VCaP (cell line): ENCODE measurements around the gene CENPN.

Source experiments
- H3K27ac ChIP-seq: fragments of 450-650 bp; 2 replicates; pipeline ENCODE4 v1.5.1; 2017
- TF ChIP-seq, protein P1 (sequence below): fragments of 450-650 bp; conservative IDR thresholded peaks from 2 replicates; pipeline ENCODE4 v1.5.1; 2017; ENCODE audit warnings: mild to moderate bottlenecking, moderate library complexity

Gene CENPN

DNA sequence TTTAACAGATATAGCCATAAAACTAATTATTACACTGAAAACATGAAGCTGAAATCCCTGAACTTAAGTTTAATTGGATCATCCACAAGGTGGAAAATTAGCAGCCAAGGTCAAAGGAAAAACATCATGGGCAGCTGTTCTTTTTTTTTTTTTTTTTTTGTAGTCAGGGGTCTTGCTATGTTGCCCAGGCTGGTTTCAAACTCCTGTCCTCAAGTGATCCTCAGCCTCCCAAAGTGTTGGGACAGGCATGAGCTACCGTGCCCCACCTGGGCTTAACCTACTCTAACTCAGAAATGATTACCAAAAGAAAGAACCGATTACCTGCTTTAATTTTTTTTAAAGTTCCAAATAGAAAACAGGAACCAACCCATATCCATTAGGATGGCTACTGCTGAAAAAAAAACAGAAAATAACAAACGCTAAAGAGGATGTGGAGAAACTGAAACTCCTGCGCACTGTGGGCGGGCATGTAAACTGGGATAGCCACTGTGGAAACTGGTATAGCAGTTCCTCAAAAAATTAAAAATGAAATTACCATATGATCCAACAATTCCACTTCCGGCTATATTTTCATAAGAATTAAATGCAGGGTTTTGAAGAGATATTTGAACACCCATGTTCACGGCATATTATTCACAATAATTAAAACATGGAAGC is 8.9 kb upstream of the CENPN start:
- TF ChIP-seq, protein P1, sequence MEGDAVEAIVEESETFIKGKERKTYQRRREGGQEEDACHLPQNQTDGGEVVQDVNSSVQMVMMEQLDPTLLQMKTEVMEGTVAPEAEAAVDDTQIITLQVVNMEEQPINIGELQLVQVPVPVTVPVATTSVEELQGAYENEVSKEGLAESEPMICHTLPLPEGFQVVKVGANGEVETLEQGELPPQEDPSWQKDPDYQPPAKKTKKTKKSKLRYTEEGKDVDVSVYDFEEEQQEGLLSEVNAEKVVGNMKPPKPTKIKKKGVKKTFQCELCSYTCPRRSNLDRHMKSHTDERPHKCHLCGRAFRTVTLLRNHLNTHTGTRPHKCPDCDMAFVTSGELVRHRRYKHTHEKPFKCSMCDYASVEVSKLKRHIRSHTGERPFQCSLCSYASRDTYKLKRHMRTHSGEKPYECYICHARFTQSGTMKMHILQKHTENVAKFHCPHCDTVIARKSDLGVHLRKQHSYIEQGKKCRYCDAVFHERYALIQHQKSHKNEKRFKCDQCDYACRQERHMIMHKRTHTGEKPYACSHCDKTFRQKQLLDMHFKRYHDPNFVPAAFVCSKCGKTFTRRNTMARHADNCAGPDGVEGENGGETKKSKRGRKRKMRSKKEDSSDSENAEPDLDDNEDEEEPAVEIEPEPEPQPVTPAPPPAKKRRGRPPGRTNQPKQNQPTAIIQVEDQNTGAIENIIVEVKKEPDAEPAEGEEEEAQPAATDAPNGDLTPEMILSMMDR, result no peak
- H3K27ac ChIP-seq, result peak overlapping the region; percentile 74

GRCh38 chr16:81000873-81001272 is 6.1 kb upstream of the CENPN start:
- no peak overlapping the region for H3K27ac ChIP-seq
- TF ChIP-seq, protein P1, result no peak

DNA sequence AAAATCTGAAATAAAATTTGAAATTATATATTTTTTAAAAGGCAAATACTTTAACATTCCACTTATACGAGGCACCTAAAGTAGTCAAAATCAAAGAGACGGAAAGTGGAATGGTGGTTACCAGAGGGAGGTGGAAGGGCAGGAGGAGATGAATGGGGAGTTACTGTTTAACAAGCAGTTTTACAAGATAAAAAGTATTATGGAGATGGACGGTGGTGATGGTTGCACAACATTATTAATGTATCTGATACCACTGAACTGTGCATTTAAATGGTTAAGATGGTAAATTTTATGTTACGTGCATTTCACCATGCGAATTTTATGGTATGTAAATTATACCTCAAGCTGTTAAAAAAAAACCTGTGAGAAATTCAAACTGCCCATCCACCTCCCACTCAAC is 5.7 kb upstream of the CENPN start:
- no peak overlapping the region for H3K27ac ChIP-seq
- TF ChIP-seq, protein P1, result no peak

GRCh38 chr16:81003064-81003463 is 4.0 kb upstream of the CENPN start:
- H3K27ac ChIP-seq, result peak overlapping the region; percentile 90

DNA sequence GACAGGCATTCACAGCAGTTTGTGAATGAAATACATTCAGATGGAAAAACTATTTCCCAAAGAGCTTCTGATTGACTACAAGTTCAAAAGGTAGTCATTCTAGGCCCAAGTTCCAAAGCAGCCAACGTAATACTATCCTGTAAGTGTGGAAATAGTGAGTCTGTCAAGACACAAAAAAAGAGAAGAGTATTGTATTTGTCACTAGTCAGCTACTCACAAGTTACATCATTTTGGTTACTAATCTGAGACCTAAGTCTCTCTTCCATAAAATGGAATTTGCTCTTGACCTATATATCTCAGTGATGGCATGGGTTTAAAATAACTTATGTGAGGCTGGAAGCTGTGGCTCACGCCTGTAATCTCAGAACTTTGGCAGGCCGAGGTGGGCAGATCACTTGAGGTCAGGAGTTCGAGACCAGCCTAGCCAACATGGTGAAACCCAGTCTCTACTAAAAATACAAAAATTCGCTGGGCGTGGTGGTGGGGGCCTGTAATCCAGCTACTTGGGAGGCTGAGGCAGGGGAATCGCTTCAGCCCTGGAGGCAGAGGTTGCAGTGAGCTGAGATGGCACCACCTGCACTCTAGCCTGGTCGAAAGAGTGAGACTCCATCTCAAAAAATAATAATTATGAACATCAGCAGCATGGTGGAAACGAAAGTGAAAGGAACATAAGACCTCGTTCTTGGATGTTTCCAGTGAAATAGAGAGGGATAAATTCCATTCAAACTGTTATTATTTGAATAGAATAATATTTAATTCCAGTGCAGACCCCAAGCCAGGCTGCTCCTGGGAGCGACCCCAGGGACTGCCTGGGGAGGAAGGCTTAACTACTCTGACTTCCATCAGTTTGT is 3.2 kb upstream of the CENPN start:
- peak overlapping the region; percentile 90 for H3K27ac ChIP-seq
- TF ChIP-seq, protein P1, result no peak

More at GRCh38 chr16:81003064-81003463, 4.0 kb upstream of the CENPN start:
- TF ChIP-seq, protein P1, result no peak

- TF ChIP-seq, protein P1, result peak; percentile 69
Measured at GRCh38 chr16:81004646-81005353, 2.2 kb upstream of the CENPN start.

DNA sequence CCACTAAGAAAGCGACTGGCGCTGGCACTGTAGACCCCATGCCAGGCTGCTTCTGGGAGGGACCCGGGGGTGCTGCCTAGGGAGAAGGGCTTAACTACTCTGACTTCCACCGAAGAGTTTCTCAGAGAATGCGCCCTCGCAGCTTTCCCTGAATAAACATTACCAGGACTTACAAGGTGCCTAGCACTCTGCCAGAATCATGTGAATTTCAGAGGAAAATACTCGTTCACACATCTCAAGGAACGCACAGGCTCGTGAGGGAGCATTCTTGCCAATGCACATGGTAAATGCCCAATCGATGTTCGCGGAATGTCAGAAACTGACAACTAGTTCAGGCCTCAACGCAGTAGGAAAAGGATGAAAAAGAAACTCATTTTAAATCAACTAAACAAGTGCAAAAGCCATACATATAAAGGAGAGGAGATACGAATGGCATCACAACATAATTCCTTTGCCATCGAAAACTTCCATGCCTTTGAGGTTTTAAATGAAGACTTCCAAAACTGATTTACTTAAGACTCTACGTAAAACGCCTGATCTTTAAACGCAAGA is 1.3 kb upstream of the CENPN start:
- H3K27ac ChIP-seq, result peak overlapping the region; percentile 90
- TF ChIP-seq, protein P1, result no peak

More at GRCh38 chr16:81004646-81005353, 2.2 kb upstream of the CENPN start:
- peak overlapping the region; percentile 90 for H3K27ac ChIP-seq
